OCI-LY7 (cell line): ENCODE measurements around the gene NCOA7.

Experiments
- EZH2phosphoT487 ChIP-seq: fragments of 200-600 bp; sonication (generic); IDR thresholded peaks from 2 replicates; pipeline ENCODE4 v1.6.1; 2018; ENCODE audit warnings: low read depth, borderline replicate concordance, mild to moderate bottlenecking, mixed run types, antibody characterized with exemption, low read length, moderate library complexity, mixed read lengths
- TF ChIP-seq, protein P1 (sequence below): fragments of 200-600 bp; sonication (generic); conservative IDR thresholded peaks from 2 replicates; pipeline ENCODE4 v1.5.1; 2014; ENCODE audit warnings: mild to moderate bottlenecking, antibody characterized with exemption, low read length, moderate library complexity, mixed read lengths

- TF ChIP-seq, protein P1, sequence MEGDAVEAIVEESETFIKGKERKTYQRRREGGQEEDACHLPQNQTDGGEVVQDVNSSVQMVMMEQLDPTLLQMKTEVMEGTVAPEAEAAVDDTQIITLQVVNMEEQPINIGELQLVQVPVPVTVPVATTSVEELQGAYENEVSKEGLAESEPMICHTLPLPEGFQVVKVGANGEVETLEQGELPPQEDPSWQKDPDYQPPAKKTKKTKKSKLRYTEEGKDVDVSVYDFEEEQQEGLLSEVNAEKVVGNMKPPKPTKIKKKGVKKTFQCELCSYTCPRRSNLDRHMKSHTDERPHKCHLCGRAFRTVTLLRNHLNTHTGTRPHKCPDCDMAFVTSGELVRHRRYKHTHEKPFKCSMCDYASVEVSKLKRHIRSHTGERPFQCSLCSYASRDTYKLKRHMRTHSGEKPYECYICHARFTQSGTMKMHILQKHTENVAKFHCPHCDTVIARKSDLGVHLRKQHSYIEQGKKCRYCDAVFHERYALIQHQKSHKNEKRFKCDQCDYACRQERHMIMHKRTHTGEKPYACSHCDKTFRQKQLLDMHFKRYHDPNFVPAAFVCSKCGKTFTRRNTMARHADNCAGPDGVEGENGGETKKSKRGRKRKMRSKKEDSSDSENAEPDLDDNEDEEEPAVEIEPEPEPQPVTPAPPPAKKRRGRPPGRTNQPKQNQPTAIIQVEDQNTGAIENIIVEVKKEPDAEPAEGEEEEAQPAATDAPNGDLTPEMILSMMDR, result peak; percentile 87
- TF ChIP-seq EZH2phosphoT487, result no peak
Observed at GRCh38 chr6:125753218-125753936, 37.4 kb upstream of the NCOA7 start.
